H1 (cell line): ENCODE results near the gene NDUFAF8. TPM values are rescaled to one million over a fixed set of nuclear protein-coding genes. Genes with fewer than 3 reads are reported as not detected.
A peak's percentile ranks its signal among the peaks of the same experiment; 100 is the strongest.

ENCODE experiments used
- CTCF ChIA-PET: fragments of 300-600 bp; sonication (Branson Sonifier 250); formaldehyde crosslinking; loops from one replicate; lab custom pipeline; 2021; ENCODE audit not compliant: partially characterized antibody; lab: Charles Lee
- POLR2A ChIA-PET: fragments of 300-600 bp; sonication (Branson Sonifier 250); formaldehyde crosslinking; loops from one replicate; lab custom pipeline; 2021; ENCODE audit warnings: inconsistent platforms; ENCODE audit not compliant: partially characterized antibody; lab: Charles Lee
- DNase-seq, 2 experiments: peaks; one replicate each; pipeline versions ENCODE4 v3.0.0 to v3.0.0-alpha.2; 2010 to 2022; ENCODE audit warnings: low spot score in 2 of 2, low read depth in 1 of 2, mixed read lengths in 1 of 2
- FAIRE-seq: peaks from 2 replicates; lab custom pipeline; 2011; peaks lifted over from hg19 to GRCh38; lab: Jason Lieb, UNC
- H2AFZ ChIP-seq: 2 replicates; pipeline ENCODE4 v1.8.1; 2012; ENCODE audit warnings: low read length, inconsistent platforms
- H2AK5ac ChIP-seq: 2 replicates; pipeline ENCODE4 v1.6.1; 2013; ENCODE audit warnings: low read depth, low read length
- H2BK120ac ChIP-seq: replicated peaks from 2 replicates; pipeline ENCODE3; 2013; ENCODE audit warnings: low read depth, low read length, inconsistent platforms
- H2BK12ac ChIP-seq: 2 replicates; pipeline ENCODE4 v1.6.1; 2013; ENCODE audit warnings: low read depth, low read length
- H2BK15ac ChIP-seq: 2 replicates; pipeline ENCODE4 v1.6.1; 2013; ENCODE audit warnings: low read length
- H2BK20ac ChIP-seq: 2 replicates; pipeline ENCODE4 v1.6.1; 2013; ENCODE audit warnings: low read length
- H2BK5ac ChIP-seq: 2 replicates; pipeline ENCODE4 v1.6.1; 2013; ENCODE audit warnings: low read depth, low read length
- H3K14ac ChIP-seq: 2 replicates; pipeline ENCODE4 v1.6.1; 2013; ENCODE audit warnings: inconsistent platforms; ENCODE audit not compliant: insufficient read length
- H3K18ac ChIP-seq: 2 replicates; pipeline ENCODE4 v1.6.1; 2013; ENCODE audit warnings: low read length; ENCODE audit errors: extremely low read depth
- H3K23ac ChIP-seq: 2 replicates; pipeline ENCODE4 v1.6.1; 2013; ENCODE audit warnings: inconsistent platforms; ENCODE audit not compliant: insufficient read length
- H3K23me2 ChIP-seq: 2 replicates; pipeline ENCODE4 v1.6.1; 2013; ENCODE audit warnings: low read depth, low read length
- H3K27ac ChIP-seq: 2 replicates; pipeline ENCODE4 v1.6.1; 2011; ENCODE audit warnings: low read depth, low read length, inconsistent platforms
- H3K27me3 ChIP-seq, 4 experiments: replicated peaks in 1 of 4; 1 replicate in 1 of 4; 2 replicates in 3 of 4; pipeline versions ENCODE4 v1.6.1 to v1.8.1; 2011 to 2013; ENCODE audit warnings: low read length in 3 of 4, mild to moderate bottlenecking in 3 of 4, inconsistent platforms in 2 of 4, mixed read lengths in 2 of 4, moderate library complexity in 1 of 4; ENCODE audit not compliant: control insufficient read depth in 3 of 4, insufficient read depth in 3 of 4; ENCODE audit errors: extremely low read depth in 1 of 4
- H3K36me3 ChIP-seq, 4 experiments: 2 replicates each; pipeline versions ENCODE4 v1.6.1 to v1.8.1; 2011 to 2013; ENCODE audit warnings: mild to moderate bottlenecking in 4 of 4, low read length in 3 of 4, moderate library complexity in 2 of 4, control low read depth in 1 of 4, inconsistent platforms in 1 of 4; ENCODE audit not compliant: insufficient read depth in 4 of 4, control insufficient read depth in 2 of 4
- H3K4ac ChIP-seq: replicated peaks from 2 replicates; pipeline ENCODE3; 2013; ENCODE audit warnings: low read length, low read depth, mixed read lengths, inconsistent platforms; ENCODE audit not compliant: insufficient read length
- H3K4me1 ChIP-seq, 4 experiments: replicated peaks in 1 of 4; 1 replicate in 1 of 4; 2 replicates in 3 of 4; pipeline versions ENCODE4 v1.6.1 to v1.8.1; 2011 to 2013; ENCODE audit warnings: low read length in 3 of 4, inconsistent platforms in 2 of 4, mixed read lengths in 1 of 4; ENCODE audit not compliant: insufficient read depth in 4 of 4, control insufficient read depth in 3 of 4
- H3K4me2 ChIP-seq, 2 experiments: 2 replicates each; pipeline versions ENCODE4 v1.6.1 to v1.8.1; 2011 to 2013; ENCODE audit warnings: low read depth in 2 of 2, low read length in 2 of 2, control low read depth in 1 of 2, inconsistent platforms in 1 of 2, mild to moderate bottlenecking in 1 of 2; ENCODE audit not compliant: insufficient read depth in 1 of 2
- H3K4me3 ChIP-seq, 4 experiments: fragments of 200-600, 300-600 bp in 1 of 4; sonication (generic), shearing (Covaris generic), sonication (Bioruptor Twin) in 1 of 4; 2 replicates each; pipeline versions ENCODE4 v1.5.1 to v1.8.1; 2011 to 2016; ENCODE audit warnings: low read length in 4 of 4, low read depth in 3 of 4, control low read depth in 2 of 4, inconsistent platforms in 2 of 4, mild to moderate bottlenecking in 2 of 4, mixed read lengths in 1 of 4, moderate library complexity in 1 of 4; ENCODE audit not compliant: insufficient read depth in 2 of 4; ENCODE audit errors: extremely low read depth in 1 of 4
- H3K56ac ChIP-seq: replicated peaks from 2 replicates; pipeline ENCODE3; 2013; ENCODE audit warnings: low read depth, mild to moderate bottlenecking, mixed read lengths, low read length, inconsistent platforms; ENCODE audit not compliant: insufficient read length
- H3K79me1 ChIP-seq: 2 replicates; pipeline ENCODE4 v1.6.1; 2013; ENCODE audit warnings: low read depth, low read length, control low read depth
- H3K79me2 ChIP-seq, 2 experiments: 2 replicates each; pipeline versions ENCODE4 v1.6.1 to v1.8.1; 2012 to 2013; ENCODE audit warnings: low read length in 2 of 2, mild to moderate bottlenecking in 2 of 2, inconsistent platforms in 1 of 2; ENCODE audit not compliant: insufficient read depth in 2 of 2, control insufficient read depth in 1 of 2
- H3K9ac ChIP-seq, 4 experiments: replicated peaks in 1 of 4; 1 replicate in 1 of 4; 2 replicates in 3 of 4; pipeline versions ENCODE4 v1.6.1 to v1.8.1; 2011 to 2013; ENCODE audit warnings: low read depth in 3 of 4, low read length in 3 of 4, control low read depth in 2 of 4, mild to moderate bottlenecking in 2 of 4, moderate library complexity in 2 of 4, inconsistent platforms in 1 of 4; ENCODE audit errors: extremely low read depth in 1 of 4
- H3K9me3 ChIP-seq, 2 experiments: 2 replicates each; pipeline versions ENCODE4 v1.6.1 to v1.8.1; 2012 to 2013; ENCODE audit warnings: mild to moderate bottlenecking in 2 of 2, moderate library complexity in 2 of 2, control low read depth in 1 of 2, inconsistent platforms in 1 of 2, low read depth in 1 of 2, low read length in 1 of 2, mixed read lengths in 1 of 2; ENCODE audit not compliant: insufficient read depth in 2 of 2
- H4K20me1 ChIP-seq, 2 experiments: replicated peaks in 1 of 2; 2 replicates each; pipeline versions ENCODE3 to v1.8.1; 2011 to 2013; ENCODE audit warnings: inconsistent platforms in 2 of 2, low read length in 2 of 2, mild to moderate bottlenecking in 1 of 2; ENCODE audit not compliant: insufficient read depth in 2 of 2, control insufficient read depth in 1 of 2
- H4K5ac ChIP-seq: 2 replicates; pipeline ENCODE4 v1.6.1; 2013; ENCODE audit warnings: low read length, low read depth, mixed read lengths, inconsistent platforms; ENCODE audit not compliant: insufficient read length
- H4K8ac ChIP-seq: 2 replicates; pipeline ENCODE4 v1.8.0; 2013; ENCODE audit warnings: mild to moderate bottlenecking, moderate library complexity, low read length, inconsistent platforms; ENCODE audit not compliant: insufficient read depth; ENCODE audit errors: extremely low read depth
- H4K91ac ChIP-seq: replicated peaks from 2 replicates; pipeline ENCODE3; 2013; ENCODE audit warnings: low read length, mixed read lengths, inconsistent platforms; ENCODE audit not compliant: insufficient read length
- ATF3 ChIP-seq: IDR thresholded peaks from 2 replicates; pipeline ENCODE4 v1.6.1; 2011; ENCODE audit warnings: low read depth, mild to moderate bottlenecking, low read length; ENCODE audit not compliant: insufficient read depth
- CEBPB ChIP-seq: IDR thresholded peaks from 2 replicates; pipeline ENCODE4 v1.6.1; 2012; ENCODE audit warnings: low read depth, low read length
- CHD2 ChIP-seq: IDR thresholded peaks from 2 replicates; pipeline ENCODE4 v1.6.1; 2012; ENCODE audit warnings: low read length, improper control_type of control experiment
- E2F6 ChIP-seq: IDR thresholded peaks from 2 replicates; pipeline ENCODE4 v1.6.1; 2012; ENCODE audit warnings: inconsistent platforms
- EGR1 ChIP-seq: IDR thresholded peaks from 2 replicates; pipeline ENCODE4 v1.6.1; 2011; ENCODE audit warnings: low read depth, low read length, borderline replicate concordance
- JUN ChIP-seq: IDR thresholded peaks from 2 replicates; pipeline ENCODE4 v1.6.1; 2011; ENCODE audit warnings: low read depth, mild to moderate bottlenecking, improper control_type of control experiment, low read length
- JUND ChIP-seq: IDR thresholded peaks from 2 replicates; pipeline ENCODE4 v1.6.1; 2011; ENCODE audit warnings: mild to moderate bottlenecking, improper control_type of control experiment, low read length
- KDM4A ChIP-seq: IDR thresholded peaks from one replicate; pipeline ENCODE4 v1.7.1; 2012; ENCODE audit warnings: low read depth, mild to moderate bottlenecking, moderate library complexity, low read length, inconsistent platforms; ENCODE audit not compliant: severe bottlenecking
- NRF1 ChIP-seq: IDR thresholded peaks from 2 replicates; pipeline ENCODE4 v1.6.1; 2011; ENCODE audit warnings: mild to moderate bottlenecking, low read depth, low read length, improper control_type of control experiment
- PHF8 ChIP-seq: fragments of 200-600 bp; sonication (generic); conservative IDR thresholded peaks from 2 replicates; pipeline ENCODE4 v1.7.1; 2012; ENCODE audit warnings: low read depth, mild to moderate bottlenecking, inconsistent platforms, low read length, moderate library complexity
- POU5F1 ChIP-seq: IDR thresholded peaks from 2 replicates; pipeline ENCODE4 v1.6.1; 2011; ENCODE audit warnings: low read depth, mild to moderate bottlenecking, low read length, moderate library complexity
- RAD21 ChIP-seq, 2 experiments: IDR thresholded peaks in 1 of 2; conservative IDR thresholded peaks in 1 of 2; 2 replicates each; pipeline ENCODE4 v1.6.1; 2011; ENCODE audit warnings: low read depth in 2 of 2, low read length in 2 of 2, improper control_type of control experiment in 1 of 2, inconsistent platforms in 1 of 2, mild to moderate bottlenecking in 1 of 2, moderate library complexity in 1 of 2
- SIX5 ChIP-seq: IDR thresholded peaks from 2 replicates; pipeline ENCODE4 v1.6.1; 2011; ENCODE audit warnings: mild to moderate bottlenecking, low read depth, low read length
- WGBS, 2 experiments: shearing (Covaris generic) in 1 of 2; methylation state at CpG; one replicate each; pipeline versions ENCODE4 v1.1.6 to v1.1.7; 2013 to 2015; ENCODE audit warnings: low lambda C conversion rate in 2 of 2, mixed read lengths in 2 of 2, inconsistent platforms in 1 of 2, low coverage in 1 of 2, missing lambda C conversion rate in 1 of 2; ENCODE audit not compliant: insufficient replicate concordance in 2 of 2, insufficient coverage in 1 of 2, insufficient read length in 1 of 2; ENCODE audit errors: extremely low coverage in 1 of 2, missing lambda C conversion rate in 1 of 2; 5-methylcytosine and 5-hydroxymethylcytosine counted together
- polyA plus RNA-seq, 7 experiments: library from polyadenylated mRNA; depleted of rRNA in 3 of 7; stranded (reverse) in 5 of 7; unstranded in 2 of 7; fragments of >200 nt in 5 of 7; fragments of 200-250 nt in 2 of 7; gene quantifications; 1 replicate in 5 of 7; 2 replicates in 1 of 7; 4 replicates in 1 of 7; pipeline versions ENCODE4 v1.2.1 to v1.2.3, GENCODE V29; 2011 to 2013; ENCODE audit warnings: missing spikeins in 2 of 7, mixed read lengths in 2 of 7
- total RNA-seq: library from RNA; stranded (reverse); fragmentation: NEBNext Ultra II Directional; extraction: Animal tissue kit (Norgen Biotek cat#: 25700); gene quantifications from 2 replicates; pipeline ENCODE4 v1.2.1, GENCODE V29; 2021

The NDUFAF8 gene
- total and polyA plus RNA-seq, 2 of the 8 experiments (the other 6 are each of a cell fraction or from before 2014, with no cell fraction given) = 48.9 to 91.1 TPM

GRCh38 chr17:81222620-81222905, 16.6 kb upstream of the NDUFAF8 start:
- H3K36me3 ChIP-seq = peaks cover 0 to 5% (median 0%) of the 10 kb centered on the region in 4 experiments; a peak in 1 of 8 replicates
- no peak for DNase-seq
- H2AK5ac ChIP-seq = no peak overlapping the region
- H4K5ac ChIP-seq = no peak overlapping the region
- no peak overlapping the region for H4K91ac ChIP-seq
- no peak overlapping the region for H3K27ac ChIP-seq
- peak overlapping the region; percentile 74 to 98 (median 76) for H3K4me3 ChIP-seq
- H3K14ac ChIP-seq = no peak overlapping the region
- peak overlapping the region; percentile 62; the same call in 1 of the 2 replicates for H4K8ac ChIP-seq
- H3K79me1 ChIP-seq = peaks cover 17% of the 10 kb centered on the region
- ChIA-PET POLR2A (interaction anchor here (0.7 to 1.2 kb wide), 7 partner anchors 14 to 81 kb away, joined by 3 to 6 read pairs (median 3); partner anchors contain the start of genes NDUFAF8 and TEPSIN), CTCF (interaction anchor here (1.0 to 1.2 kb wide), 2 partner anchors 22 to 30 kb away, joined by 3 to 5 read pairs; no protein-coding TSS in a partner anchor)
- peaks cover 4 to 10% of the 10 kb centered on the region in 2 experiments for H4K20me1 ChIP-seq
- no peak overlapping the region for H2BK120ac ChIP-seq
- H3K4ac ChIP-seq = no peak overlapping the region
- peaks cover 0 to 2% (median 0%) of the 10 kb centered on the region in 4 experiments; a peak in 2 of 7 replicates for H3K27me3 ChIP-seq
- H2BK20ac ChIP-seq = no peak overlapping the region
- H2BK12ac ChIP-seq = no peak overlapping the region
- H3K56ac ChIP-seq = no peak overlapping the region
- WGBS, 2 experiments = 0% methylated on average over 7 of the region's 30 CpGs; no CpG with 5 or more reads in 1 of the 2 experiments
- peaks cover 12% of the 10 kb centered on the region; the same call in 1 of the 2 replicates for H3K23me2 ChIP-seq
- H2BK15ac ChIP-seq = no peak overlapping the region
- peak overlapping the region; percentile 87 to 90 for H3K4me2 ChIP-seq
- peaks cover 0 to 15% of the 10 kb centered on the region in 2 experiments; a peak in 1 of 4 replicates for H3K79me2 ChIP-seq
- H3K18ac ChIP-seq = no peak overlapping the region
- H2AFZ ChIP-seq = no peak overlapping the region
- no peak for FAIRE-seq
- H3K23ac ChIP-seq = no peak overlapping the region
- no peaks in the 10 kb centered on the region for H3K9me3 ChIP-seq
- H3K4me1 ChIP-seq = peaks cover 0 to 12% (median 9%) of the 10 kb centered on the region in 4 experiments; a peak in 5 of 7 replicates
- H3K9ac ChIP-seq = peak overlapping the region in 3 of 4 experiments; percentile 34 to 58 (median 44); a peak in 5 of 7 replicates
- no peak overlapping the region for H2BK5ac ChIP-seq
- TF ChIP-seq PHF8 = peak; percentile 37; the same call in 1 of the 2 replicates
- peak; percentile 48 for TF ChIP-seq KDM4A
- TF ChIP-seq EGR1 = no peak
- TF ChIP-seq ATF3 = no peak
- TF ChIP-seq CEBPB = no peak
- no peak for TF ChIP-seq JUND
- no peak for TF ChIP-seq SIX5
- TF ChIP-seq POU5F1 = no peak
- TF ChIP-seq RAD21 (IDR thresholded peaks at IDR 0.05 in 1 of 2, conservative IDR thresholded peaks at IDR 0.05 in 1 of 2; ENCODE audit: low read depth in 2 of 2, low read length in 2 of 2) = no peak
- TF ChIP-seq NRF1 = no peak
- no peak for TF ChIP-seq CHD2
- TF ChIP-seq JUN = no peak
- no peak for TF ChIP-seq E2F6
